ENCODE results near the gene LAYN. TPM values are rescaled to one million over a fixed set of nuclear protein-coding genes. Genes with fewer than 3 reads are reported as not detected.

LAYN gene
- total and polyA plus RNA-seq, 2 experiments from 2014 or later = 7.7 to 12.6 TPM

- H3K4me3 ChIP-seq = no peak overlapping the region
- H3K4me2 ChIP-seq = no peak overlapping the region
- H3K27me3 ChIP-seq = no peaks in the 10 kb centered on the region
- no peaks in the 10 kb centered on the region for H3K79me2 ChIP-seq
- no peaks in the 10 kb centered on the region for H3K9me2 ChIP-seq (replicated peaks; ENCODE audit: insufficient read depth)
- no peak for TF ChIP-seq EZH2 (IDR thresholded peaks at IDR 0.05; ENCODE audit: borderline replicate concordance)
- no peak for TF ChIP-seq CTCF (IDR thresholded peaks at IDR 0.05; ENCODE audit: poor library complexity)
- no peak overlapping the region for H2AFZ ChIP-seq
- no peak overlapping the region for H3K27ac ChIP-seq
- no peak for DNase-seq (ENCODE audit: low spot score)
- no peaks in the 10 kb centered on the region for H3K9me3 ChIP-seq (ENCODE audit: low read depth)
- H4K20me1 ChIP-seq (ENCODE audit: insufficient read depth, poor library complexity, severe bottlenecking) = no peaks in the 10 kb centered on the region
- no peaks in the 10 kb centered on the region for H3K36me3 ChIP-seq (replicated peaks; ENCODE audit: insufficient read depth, low read depth)
- 66% methylated on average over 6 of the region's 6 CpGs for WGBS (ENCODE audit: low lambda C conversion rate, missing lambda C conversion rate)
- peaks cover 20% of the 10 kb centered on the region for H3K4me1 ChIP-seq (ENCODE audit: insufficient read depth)
Observed at GRCh38 chr11:111570796-111571195, 30.3 kb downstream of the LAYN start.

- peak overlapping the region; percentile 31 for H3K4me2 ChIP-seq
- DNase-seq (ENCODE audit: low spot score) = no peak
- peaks cover 20% of the 10 kb centered on the region for H3K4me1 ChIP-seq (ENCODE audit: insufficient read depth)
- TF ChIP-seq EZH2phosphoT487 (IDR thresholded peaks at IDR 0.05; ENCODE audit: low read depth, severe bottlenecking, unreplicated experiment) (no peak), CTCF (IDR thresholded peaks at IDR 0.05; ENCODE audit: poor library complexity) (no peak), EZH2 (IDR thresholded peaks at IDR 0.05; ENCODE audit: borderline replicate concordance) (no peak)
- no peaks in the 10 kb centered on the region for H3K27me3 ChIP-seq
- no peaks in the 10 kb centered on the region for H3K9me2 ChIP-seq (replicated peaks; ENCODE audit: insufficient read depth)
- no peak overlapping the region for H3K4me3 ChIP-seq
- H4K20me1 ChIP-seq (ENCODE audit: insufficient read depth, poor library complexity, severe bottlenecking) = no peaks in the 10 kb centered on the region
- no peak overlapping the region for H2AFZ ChIP-seq
- H3K36me3 ChIP-seq (replicated peaks; ENCODE audit: insufficient read depth, low read depth) = no peaks in the 10 kb centered on the region
- no peaks in the 10 kb centered on the region for H3K79me2 ChIP-seq
- H3K27ac ChIP-seq = no peak overlapping the region
- 61% methylated on average over 6 of the region's 6 CpGs for WGBS (ENCODE audit: low lambda C conversion rate, missing lambda C conversion rate)
- no peaks in the 10 kb centered on the region for H3K9me3 ChIP-seq (ENCODE audit: low read depth)
Observed at GRCh38 chr11:111571829-111572501, 31.4 kb downstream of the LAYN start.

GRCh38 chr11:111572581-111572980, 32.1 kb downstream of the LAYN start:
- 95% methylated on average over 3 of the region's 3 CpGs for WGBS (ENCODE audit: low lambda C conversion rate, missing lambda C conversion rate)
- no peaks in the 10 kb centered on the region for H4K20me1 ChIP-seq (ENCODE audit: insufficient read depth, poor library complexity, severe bottlenecking)
- H3K4me3 ChIP-seq = no peak overlapping the region
- H3K9me2 ChIP-seq (replicated peaks; ENCODE audit: insufficient read depth) = no peaks in the 10 kb centered on the region
- H3K36me3 ChIP-seq (replicated peaks; ENCODE audit: insufficient read depth, low read depth) = no peaks in the 10 kb centered on the region
- TF ChIP-seq CTCF (IDR thresholded peaks at IDR 0.05; ENCODE audit: poor library complexity) (no peak), EZH2 (IDR thresholded peaks at IDR 0.05; ENCODE audit: borderline replicate concordance) (no peak), EZH2phosphoT487 (IDR thresholded peaks at IDR 0.05; ENCODE audit: low read depth, severe bottlenecking, unreplicated experiment) (no peak)
- no peak overlapping the region for H2AFZ ChIP-seq
- DNase-seq (ENCODE audit: low spot score) = no peak
- no peak overlapping the region for H3K4me2 ChIP-seq
- H3K79me2 ChIP-seq = no peaks in the 10 kb centered on the region
- no peaks in the 10 kb centered on the region for H3K9me3 ChIP-seq (ENCODE audit: low read depth)
- no peak overlapping the region for H3K27ac ChIP-seq
- H3K4me1 ChIP-seq (ENCODE audit: insufficient read depth) = peaks cover 20% of the 10 kb centered on the region
- H3K27me3 ChIP-seq = no peaks in the 10 kb centered on the region
